ENCODE data around the gene OGFOD3. TPM values are rescaled to one million over a fixed set of nuclear protein-coding genes. Genes with fewer than 3 reads are reported as not detected.

OGFOD3 gene
- total and polyA plus RNA-seq, 2 experiments from 2014 or later: 38.1 to 44.7 TPM

DNA sequence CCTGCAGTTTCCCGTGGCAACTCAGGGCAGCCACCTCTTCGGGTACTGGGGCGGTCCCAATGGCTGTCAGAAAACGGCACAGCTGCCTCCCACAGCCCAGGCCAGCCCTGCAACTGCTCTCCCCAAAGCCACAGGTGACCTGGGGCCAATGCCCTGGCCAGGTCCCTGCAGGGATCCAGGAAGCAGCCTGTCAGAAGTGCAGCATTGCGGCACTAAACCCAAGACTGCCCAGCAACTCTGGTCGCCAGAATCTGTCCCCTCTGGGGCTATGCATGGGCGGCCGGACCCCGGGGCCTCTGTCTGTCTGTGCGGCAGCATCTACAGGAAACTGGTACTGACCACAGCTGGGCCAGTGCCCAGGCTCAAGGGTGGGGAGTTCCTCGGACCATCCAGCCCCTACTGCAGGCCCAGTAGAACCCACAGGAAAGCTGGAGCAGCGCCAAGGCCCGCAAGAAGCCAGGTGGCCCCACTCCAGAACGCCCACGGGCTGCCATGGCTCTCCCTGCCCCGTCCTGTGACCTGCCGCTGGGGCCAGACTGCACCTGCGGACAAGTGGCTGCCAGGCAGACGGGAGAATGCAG is 26.6 kb upstream of the OGFOD3 start:
- TF ChIP-seq EZH2 (IDR thresholded peaks at IDR 0.05; ENCODE audit: insufficient read depth, poor library complexity, severe bottlenecking): no peak
- TF ChIP-seq EZH2phosphoT487 (IDR thresholded peaks at IDR 0.05; ENCODE audit: insufficient read depth, low read depth): no peak
- H2AFZ ChIP-seq: no peak overlapping the region
- H3K9ac ChIP-seq: no peak overlapping the region
- H3K9me2 ChIP-seq (ENCODE audit: insufficient read depth): no peaks in the 10 kb centered on the region
- no peak overlapping the region for H3K4me2 ChIP-seq (ENCODE audit: unreplicated experiment)
- 81 to 82% methylated on average over 19 of the region's 19 CpGs for WGBS, 2 experiments (ENCODE audit: low coverage in 1 of 2, low lambda C conversion rate in 2 of 2, missing lambda C conversion rate in 2 of 2)
- H3K9me3 ChIP-seq (ENCODE audit: low read depth): no peaks in the 10 kb centered on the region
- no peak for DNase-seq
- H3K36me3 ChIP-seq (ENCODE audit: low read depth): no peaks in the 10 kb centered on the region
- no peak overlapping the region for H3K27ac ChIP-seq
- no peaks in the 10 kb centered on the region for H3K27me3 ChIP-seq (replicated peaks; ENCODE audit: insufficient read depth)
- H4K20me1 ChIP-seq (ENCODE audit: insufficient read depth): no peaks in the 10 kb centered on the region
- H3K4me1 ChIP-seq (ENCODE audit: insufficient read depth): peaks cover 7% of the 10 kb centered on the region; the same call in 1 of the 2 replicates
- no peaks in the 10 kb centered on the region for H3F3A ChIP-seq (ENCODE audit: insufficient read depth)
- in situ Hi-C loops (cut with MboI): no loop called here
- peaks cover 14% of the 10 kb centered on the region for H3K79me2 ChIP-seq (ENCODE audit: insufficient read depth)
- no peak overlapping the region for H3K4me3 ChIP-seq

DNA sequence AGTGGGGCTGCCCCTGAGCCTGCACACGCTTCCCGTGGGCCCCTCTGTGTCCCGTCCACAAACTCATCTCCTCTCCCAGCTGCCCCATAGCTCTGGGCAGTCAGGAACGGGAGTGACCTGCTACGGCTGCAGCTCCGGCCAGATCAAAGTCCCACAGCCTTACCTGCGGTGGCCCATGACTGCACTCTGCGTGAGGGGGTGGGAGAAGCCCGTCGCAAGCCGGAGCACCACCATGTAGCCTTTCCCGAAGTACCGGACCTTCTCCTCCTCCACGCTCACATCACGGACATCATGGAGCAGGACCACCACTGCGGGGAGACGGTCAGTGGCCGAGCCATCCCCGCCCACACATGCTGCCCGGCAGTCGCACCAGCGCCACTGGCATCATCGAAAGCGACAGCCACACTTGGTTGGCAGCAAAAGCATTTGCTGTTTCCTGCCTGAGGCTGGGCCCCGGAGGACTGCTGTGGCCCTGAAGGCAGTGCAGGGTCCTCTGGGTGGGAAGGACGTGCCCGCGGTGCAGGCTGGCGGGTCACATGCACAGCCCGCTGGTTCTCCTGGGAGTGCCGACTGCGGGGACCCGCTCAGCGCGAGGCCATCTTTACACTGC is 26.0 kb upstream of the OGFOD3 start:
- Histone ChIP-seq H3K27ac (no peak overlapping the region), H3K36me3 (ENCODE audit: low read depth) (no peaks in the 10 kb centered on the region), H3K27me3 (replicated peaks; ENCODE audit: insufficient read depth) (no peaks in the 10 kb centered on the region), H3K79me2 (ENCODE audit: insufficient read depth) (peaks cover 8% of the 10 kb centered on the region), H3F3A (ENCODE audit: insufficient read depth) (no peaks in the 10 kb centered on the region), H3K9me3 (ENCODE audit: low read depth) (no peaks in the 10 kb centered on the region), H3K4me3 (no peak overlapping the region), H4K20me1 (ENCODE audit: insufficient read depth) (no peaks in the 10 kb centered on the region), H3K9me2 (ENCODE audit: insufficient read depth) (no peaks in the 10 kb centered on the region), H3K4me2 (ENCODE audit: unreplicated experiment) (no peak overlapping the region), H2AFZ (no peak overlapping the region), H3K4me1 (ENCODE audit: insufficient read depth) (peaks cover 1% of the 10 kb centered on the region; the same call in 1 of the 2 replicates), H3K9ac (no peak overlapping the region)
- 92% methylated on average over 28 to 35 of the region's 35 CpGs for WGBS, 2 experiments (ENCODE audit: low coverage in 1 of 2, low lambda C conversion rate in 2 of 2, missing lambda C conversion rate in 2 of 2)
- in situ Hi-C loops (cut with MboI): no loop called here
- TF ChIP-seq EZH2 (IDR thresholded peaks at IDR 0.05; ENCODE audit: insufficient read depth, poor library complexity, severe bottlenecking) (no peak), EZH2phosphoT487 (IDR thresholded peaks at IDR 0.05; ENCODE audit: insufficient read depth, low read depth) (no peak)
- DNase-seq: no peak

DNA sequence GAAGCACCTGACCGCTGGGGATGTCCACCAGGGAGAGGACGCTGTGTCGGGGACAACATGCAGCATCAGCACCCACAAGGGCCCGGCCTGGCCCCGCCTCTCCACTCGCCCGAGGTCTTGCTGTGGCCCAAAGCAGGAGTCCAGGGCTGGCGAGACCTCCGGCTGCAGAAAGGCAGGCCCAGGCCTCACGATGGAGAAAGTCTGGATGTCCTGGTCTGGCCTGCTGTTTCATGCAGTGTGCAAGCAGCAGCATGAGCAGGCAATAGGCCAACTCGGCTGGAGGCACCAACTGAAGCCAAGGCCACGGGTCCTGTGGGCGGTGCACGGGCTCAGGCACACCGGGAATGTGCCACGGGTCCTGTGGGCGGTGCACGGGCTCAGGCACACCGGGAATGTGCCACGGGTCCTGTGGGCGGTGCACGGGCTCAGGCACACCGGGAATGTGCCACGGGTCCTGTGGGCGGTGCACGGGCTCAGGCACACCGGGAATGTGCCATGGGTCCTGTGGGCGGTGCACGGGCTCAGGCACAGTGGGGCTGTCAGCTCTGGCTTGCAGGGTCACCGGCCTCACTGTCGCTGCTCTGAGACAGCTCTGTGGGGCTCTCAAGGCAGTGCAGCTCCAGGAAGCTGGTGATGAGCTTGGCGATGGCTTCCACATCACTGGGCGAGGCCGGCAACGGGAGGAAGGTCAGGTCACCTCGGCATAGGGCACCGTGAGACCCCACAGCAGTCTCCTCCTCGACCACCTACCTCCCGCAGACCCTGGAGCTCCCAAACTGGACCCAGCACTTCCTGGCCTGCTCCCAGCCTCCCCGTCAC is 25.3 kb upstream of the OGFOD3 start:
- Histone ChIP-seq H3F3A (ENCODE audit: insufficient read depth) (no peaks in the 10 kb centered on the region), H3K79me2 (ENCODE audit: insufficient read depth) (peaks cover under 1% of the 10 kb centered on the region), H3K9me2 (ENCODE audit: insufficient read depth) (no peaks in the 10 kb centered on the region), H3K4me2 (ENCODE audit: unreplicated experiment) (no peak overlapping the region), H4K20me1 (ENCODE audit: insufficient read depth) (no peaks in the 10 kb centered on the region), H3K27ac (no peak overlapping the region), H3K9ac (no peak overlapping the region), H3K27me3 (replicated peaks; ENCODE audit: insufficient read depth) (no peaks in the 10 kb centered on the region), H3K36me3 (ENCODE audit: low read depth) (no peaks in the 10 kb centered on the region), H2AFZ (no peak overlapping the region), H3K9me3 (ENCODE audit: low read depth) (no peaks in the 10 kb centered on the region), H3K4me3 (no peak overlapping the region), H3K4me1 (ENCODE audit: insufficient read depth) (no peaks in the 10 kb centered on the region)
- 87 to 89% methylated on average over 20 to 36 of the region's 40 CpGs for WGBS, 2 experiments (ENCODE audit: low coverage in 1 of 2, low lambda C conversion rate in 2 of 2, missing lambda C conversion rate in 2 of 2)
- DNase-seq: no peak
- TF ChIP-seq EZH2 (IDR thresholded peaks at IDR 0.05; ENCODE audit: insufficient read depth, poor library complexity, severe bottlenecking) (no peak), EZH2phosphoT487 (IDR thresholded peaks at IDR 0.05; ENCODE audit: insufficient read depth, low read depth) (no peak)
- in situ Hi-C loops (cut with MboI): no loop called here

DNA sequence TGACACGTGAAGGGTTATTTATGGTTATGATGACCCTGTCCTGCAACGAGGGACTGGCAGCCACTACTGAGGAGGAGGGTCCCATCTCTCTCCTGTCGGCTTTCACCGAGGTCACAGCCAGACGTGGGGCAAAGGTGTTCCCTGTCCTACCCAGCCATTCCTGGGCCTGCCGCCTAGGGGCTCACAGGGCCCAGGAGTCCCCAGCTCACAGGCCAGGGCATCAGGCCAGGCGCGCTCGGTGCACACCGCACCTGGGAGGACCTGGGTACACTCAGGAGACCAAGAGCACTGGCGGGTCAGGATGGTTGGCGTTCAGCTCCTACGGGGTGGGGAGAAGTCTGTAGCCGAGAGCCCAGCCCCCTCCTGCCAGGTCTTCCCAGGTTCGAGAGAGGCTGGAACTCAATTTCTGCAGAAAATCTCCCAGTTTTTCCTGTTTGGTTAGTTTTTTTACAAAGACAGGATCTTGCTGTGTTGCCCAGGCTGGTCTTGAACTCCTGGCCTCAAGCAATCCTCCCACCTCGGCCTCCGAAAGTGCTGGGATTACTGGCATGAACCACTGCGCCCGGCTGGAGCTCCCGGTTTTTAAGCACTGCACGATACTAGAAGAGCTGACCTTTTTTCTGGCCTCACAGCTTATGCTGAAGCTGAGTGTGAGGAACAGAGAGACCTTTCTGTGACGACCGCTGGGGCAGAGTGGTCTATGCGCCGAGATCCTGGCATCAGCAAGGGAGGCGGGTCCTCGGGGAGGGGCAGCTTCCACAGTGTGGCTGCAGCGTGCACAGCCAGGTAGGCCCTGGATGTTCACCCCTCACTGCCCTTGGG is 24.5 kb upstream of the OGFOD3 start:
- Histone ChIP-seq H3K79me2 (ENCODE audit: insufficient read depth) (no peaks in the 10 kb centered on the region; the same call in 1 of the 2 replicates), H3K4me1 (ENCODE audit: insufficient read depth) (no peaks in the 10 kb centered on the region), H3K9ac (no peak overlapping the region), H3K4me3 (no peak overlapping the region), H3K9me3 (ENCODE audit: low read depth) (no peaks in the 10 kb centered on the region), H4K20me1 (ENCODE audit: insufficient read depth) (no peaks in the 10 kb centered on the region), H3K4me2 (ENCODE audit: unreplicated experiment) (no peak overlapping the region), H3K27me3 (replicated peaks; ENCODE audit: insufficient read depth) (no peaks in the 10 kb centered on the region), H2AFZ (no peak overlapping the region), H3K36me3 (ENCODE audit: low read depth) (no peaks in the 10 kb centered on the region), H3F3A (ENCODE audit: insufficient read depth) (no peaks in the 10 kb centered on the region), H3K27ac (no peak overlapping the region), H3K9me2 (ENCODE audit: insufficient read depth) (no peaks in the 10 kb centered on the region)
- in situ Hi-C loops (cut with MboI): no loop called here
- 89% methylated on average over 28 of the region's 28 CpGs for WGBS, 2 experiments (ENCODE audit: low coverage in 1 of 2, low lambda C conversion rate in 2 of 2, missing lambda C conversion rate in 2 of 2)
- no peak for DNase-seq
- no peak for TF ChIP-seq EZH2 (IDR thresholded peaks at IDR 0.05; ENCODE audit: insufficient read depth, poor library complexity, severe bottlenecking)
- no peak for TF ChIP-seq EZH2phosphoT487 (IDR thresholded peaks at IDR 0.05; ENCODE audit: insufficient read depth, low read depth)

All from GM23248 (cell line).